GM21529 (cell line): ENCODE data around the gene FAM20C.

Experiments
- ATAC-seq: cut with Tn5 transposase; IDR thresholded peaks from one replicate; pipeline ENCODE4 v1.9.1; 2021; ENCODE audit not compliant: unreplicated experiment

The FAM20C gene

DNA sequence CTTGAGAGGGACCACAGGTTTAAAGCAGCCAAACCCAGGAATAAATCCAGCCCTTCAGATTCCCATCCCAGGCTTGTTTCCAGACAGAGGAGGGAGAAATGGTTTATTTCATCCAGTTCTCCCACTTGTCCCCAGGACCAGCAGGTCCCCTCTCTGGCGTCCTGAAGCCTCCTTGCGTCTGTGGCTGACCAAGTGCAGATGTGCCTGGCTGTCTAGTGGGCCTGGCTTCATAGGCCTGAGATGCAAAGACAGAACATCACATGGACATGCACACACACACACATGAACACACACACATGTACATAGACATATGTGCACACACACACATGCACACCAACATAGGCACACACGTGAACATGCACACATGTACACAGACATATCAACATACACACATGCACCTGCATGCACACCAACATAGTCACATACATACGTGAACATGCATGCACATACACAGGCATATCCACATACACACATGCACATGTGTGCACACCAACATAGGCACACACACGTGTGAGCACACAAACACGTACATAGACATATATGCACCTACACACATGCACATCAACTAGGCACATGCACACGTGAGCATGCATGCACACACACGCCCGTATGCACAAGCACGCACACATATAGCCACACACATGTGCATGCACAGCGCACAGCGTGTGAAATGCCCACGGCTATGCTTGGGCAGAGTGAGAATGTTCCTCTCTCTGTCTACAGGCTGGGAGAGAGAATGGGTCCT is 108.3 kb downstream of the FAM20C start:
- no peak for ATAC-seq

DNA sequence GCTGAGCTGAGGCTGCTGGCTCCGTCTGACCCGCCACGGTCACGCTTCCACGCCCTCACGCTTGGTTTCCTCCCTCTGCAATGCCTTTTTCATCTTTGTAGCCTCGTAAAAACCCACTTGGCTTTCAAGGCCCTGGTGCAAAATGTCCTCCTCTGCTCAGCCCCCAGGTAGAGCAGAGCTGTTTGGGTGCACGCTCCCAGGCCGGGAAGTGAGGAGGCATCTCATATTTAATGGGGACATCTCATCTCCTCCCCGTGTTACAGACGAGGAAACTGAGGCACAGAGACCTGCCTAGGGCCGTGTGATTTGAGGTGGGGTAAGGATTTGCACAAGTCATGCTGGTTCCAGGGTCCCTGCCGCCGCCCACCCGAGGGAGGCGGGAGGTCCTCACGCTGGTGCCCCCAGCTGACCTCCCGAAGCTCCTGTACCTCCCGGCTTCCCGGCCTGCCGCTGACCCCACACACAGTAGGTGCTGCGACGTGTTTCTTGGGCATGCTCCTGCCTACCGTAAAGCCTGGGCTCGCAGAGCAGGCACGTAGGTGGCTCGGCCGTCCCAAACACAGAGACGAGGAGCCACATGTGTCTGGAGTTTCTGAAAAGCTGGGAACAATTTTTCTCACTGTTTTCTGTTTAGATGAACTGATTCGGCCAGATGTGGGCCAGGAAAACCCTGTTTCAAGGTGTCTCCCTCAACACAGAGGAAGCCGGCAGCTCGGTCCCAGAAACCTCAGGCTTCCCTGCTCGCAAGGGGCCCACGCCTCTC is 109.1 kb downstream of the FAM20C start:
- no peak for ATAC-seq

DNA sequence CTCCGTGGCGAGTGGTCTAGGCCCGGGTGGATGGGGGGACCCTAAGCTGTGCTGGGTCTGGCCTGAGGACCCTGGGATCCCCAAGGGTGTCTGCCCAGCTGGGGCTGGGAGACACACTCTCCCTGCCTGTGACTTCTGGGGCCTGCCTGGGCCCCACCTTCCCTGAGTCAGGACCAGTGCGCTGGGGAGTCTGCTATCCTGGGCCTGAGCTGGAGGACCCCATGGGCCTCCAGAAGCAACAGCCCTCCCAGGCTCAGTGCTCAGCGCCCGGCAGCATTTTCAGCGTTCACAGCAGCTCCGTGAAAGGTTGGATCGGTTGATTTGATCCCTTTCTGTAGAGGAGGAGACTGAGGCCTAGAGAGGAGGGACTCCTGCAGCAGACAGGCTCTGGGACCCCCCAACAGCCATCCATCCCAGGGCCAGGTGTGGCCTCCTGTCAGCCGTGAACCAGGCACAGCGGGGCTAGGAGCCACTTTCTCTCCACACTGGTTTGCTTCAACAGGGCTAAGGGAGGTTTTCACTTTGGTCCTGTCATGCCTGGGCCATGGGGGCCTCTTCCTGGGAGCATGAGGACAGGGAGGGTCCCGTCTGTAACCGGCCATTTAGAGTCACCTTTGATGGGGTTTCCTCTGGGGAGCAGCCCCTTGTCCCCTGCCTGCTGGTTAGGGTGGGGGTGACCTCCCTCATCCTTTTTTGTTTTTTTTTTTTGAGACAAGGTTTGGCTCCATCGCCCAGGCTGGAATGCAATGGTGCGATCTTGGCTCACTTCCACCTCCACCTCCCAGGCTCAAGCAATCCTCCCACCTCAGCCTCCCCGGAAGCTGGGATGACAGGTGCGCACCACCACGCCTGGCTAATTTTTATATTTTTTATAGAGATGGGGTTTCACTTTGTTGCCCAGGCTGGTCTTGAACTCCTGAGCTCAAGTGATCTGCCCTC is 110.0 kb downstream of the FAM20C start:
- ATAC-seq: no peak

DNA sequence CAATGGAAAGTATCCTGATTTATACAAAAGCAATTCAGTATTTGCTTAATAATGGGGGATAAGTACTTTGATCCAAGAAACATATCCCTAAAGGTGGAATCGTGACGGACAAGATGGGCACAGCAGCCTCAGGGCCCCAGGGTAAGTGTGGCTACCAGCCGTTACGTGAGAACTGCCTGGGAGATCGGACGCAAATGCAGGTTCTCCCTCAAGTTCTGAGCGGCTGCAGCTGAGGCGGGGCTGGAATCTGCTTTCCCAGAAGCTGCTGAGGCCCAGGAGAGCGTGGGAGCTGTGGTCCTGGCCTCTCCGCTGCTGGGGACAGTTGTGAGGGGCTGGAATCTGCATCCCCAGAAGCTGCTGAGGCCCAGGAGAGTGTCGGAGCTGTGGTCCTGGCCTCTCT is 111.1 kb downstream of the FAM20C start:
- no peak for ATAC-seq

DNA sequence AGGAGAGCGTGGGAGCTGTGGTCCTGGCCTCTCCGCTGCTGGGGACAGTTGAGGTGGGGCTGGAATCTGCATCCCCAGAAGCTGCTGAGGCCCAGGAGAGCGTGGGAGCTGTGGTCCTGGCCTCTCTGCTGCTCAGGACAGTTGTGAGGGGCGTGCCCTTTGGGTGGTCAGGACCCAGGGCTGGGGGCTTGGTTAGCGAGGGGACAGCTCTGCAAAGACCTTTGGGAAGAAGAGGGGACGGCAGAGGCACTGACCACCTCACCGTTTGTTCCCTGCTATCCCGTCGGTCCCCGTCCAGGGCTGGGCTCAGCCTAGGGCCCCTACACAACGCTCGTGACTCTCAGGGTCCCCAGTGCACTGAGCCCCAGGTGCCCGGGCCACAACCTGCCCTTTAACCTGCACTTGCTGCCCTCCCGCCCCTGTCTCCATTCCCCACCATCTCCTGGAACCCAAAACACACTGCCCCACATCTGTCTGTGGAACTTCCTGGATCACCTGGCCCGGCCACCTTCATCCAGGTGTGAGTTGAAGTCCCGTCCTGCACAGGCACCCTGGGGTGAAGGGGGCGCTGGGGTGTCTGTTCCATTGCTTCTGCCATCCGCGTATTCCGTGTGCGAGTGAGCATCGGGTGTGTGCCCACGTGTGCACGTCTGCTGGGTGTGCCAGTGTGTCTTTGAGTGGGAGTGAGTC is 111.7 kb downstream of the FAM20C start:
- ATAC-seq: no peak

DNA sequence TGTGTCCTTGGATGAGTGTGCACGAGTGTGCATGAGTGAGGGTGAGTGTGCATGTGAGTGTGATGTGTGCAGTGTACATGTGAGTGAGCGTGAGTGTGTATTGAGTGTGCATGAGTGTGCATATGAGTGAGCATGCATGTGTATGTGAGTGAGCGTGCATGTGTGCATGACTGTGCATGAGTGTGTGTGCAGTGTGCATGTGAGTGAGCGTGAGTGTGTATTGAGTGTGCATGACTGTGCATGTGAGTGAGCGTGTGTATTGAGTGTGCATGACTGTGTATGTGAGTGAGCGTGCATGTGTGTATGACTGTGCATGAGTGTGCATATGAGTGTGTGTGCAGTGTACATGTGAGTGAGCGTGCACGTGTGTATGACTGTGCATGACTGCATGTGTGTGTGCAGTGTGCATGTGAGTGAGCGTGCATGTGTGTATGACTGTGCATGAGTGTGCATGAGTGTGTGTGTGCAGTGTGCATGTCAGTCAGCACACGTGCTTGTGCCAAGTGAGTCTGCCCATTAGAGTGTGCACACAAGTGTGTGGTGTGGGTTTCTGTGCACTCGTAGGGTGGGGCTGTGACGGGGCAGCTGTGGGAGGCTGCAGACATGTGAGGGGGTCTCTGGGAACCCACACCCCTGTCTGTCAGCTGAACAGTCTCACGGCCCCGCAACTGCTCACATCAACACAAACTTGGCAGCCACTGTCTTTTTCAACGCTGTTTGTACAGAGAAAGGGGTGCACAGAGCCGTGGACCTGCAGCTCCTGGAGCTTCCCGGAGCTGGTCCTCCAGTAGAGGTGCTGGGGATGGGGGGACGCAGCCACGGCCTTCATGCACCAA is 112.4 kb downstream of the FAM20C start:
- no peak for ATAC-seq

DNA sequence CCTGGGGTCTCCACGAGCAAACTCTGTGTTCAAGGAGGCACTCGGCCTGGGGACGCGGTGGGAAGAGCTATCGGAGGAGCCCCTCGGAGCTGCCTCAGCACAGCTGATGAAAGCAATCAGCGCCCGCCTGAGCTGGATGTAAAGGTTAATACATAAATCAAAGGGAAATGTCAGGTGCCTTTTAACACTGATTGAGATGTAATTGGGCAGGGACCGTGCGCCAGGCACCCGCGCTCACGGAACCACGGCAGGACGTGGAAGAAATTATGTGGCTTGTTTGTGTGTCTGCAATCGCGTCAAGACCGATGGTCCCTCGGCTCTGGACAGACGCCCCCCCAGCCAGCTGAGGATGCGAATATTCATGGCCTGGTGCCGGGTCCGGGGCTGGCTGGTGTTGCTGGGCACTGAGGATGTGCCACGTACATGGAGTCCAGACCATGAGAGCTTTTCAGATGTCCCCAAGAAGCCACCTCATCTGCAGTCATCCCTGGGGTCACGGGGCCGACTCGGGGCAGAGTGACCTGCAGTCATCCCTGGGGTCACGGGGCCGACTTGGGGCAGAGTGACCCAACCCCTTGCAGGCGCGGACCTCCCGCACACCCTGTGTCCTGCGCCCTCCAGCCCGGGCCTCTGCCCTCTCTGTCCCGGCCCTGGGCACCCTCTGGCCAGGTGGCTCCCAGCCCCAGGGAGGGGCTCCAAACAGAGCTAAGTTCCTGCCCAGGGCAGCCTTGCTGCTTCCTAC is 113.2 kb downstream of the FAM20C start:
- no peak for ATAC-seq

DNA sequence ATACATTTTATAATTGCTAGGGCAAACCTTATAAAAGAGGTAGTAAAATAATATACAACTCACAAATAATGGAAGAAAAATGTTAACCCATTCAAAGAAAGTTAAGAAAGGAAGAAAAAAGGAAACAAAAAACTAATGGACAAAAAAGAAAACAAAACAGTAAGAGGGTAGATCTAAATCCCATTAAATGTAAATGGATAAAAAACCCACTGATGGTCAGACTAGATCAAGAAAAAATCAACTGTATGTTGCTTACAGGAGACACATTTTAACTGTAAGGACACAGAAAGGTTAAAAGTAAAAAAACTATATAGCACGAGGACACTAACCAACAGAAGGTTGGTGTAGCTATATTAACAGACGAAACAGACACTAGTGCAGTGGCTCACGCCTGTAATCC is 115.6 kb downstream of the FAM20C start:
- ATAC-seq: no peak

DNA sequence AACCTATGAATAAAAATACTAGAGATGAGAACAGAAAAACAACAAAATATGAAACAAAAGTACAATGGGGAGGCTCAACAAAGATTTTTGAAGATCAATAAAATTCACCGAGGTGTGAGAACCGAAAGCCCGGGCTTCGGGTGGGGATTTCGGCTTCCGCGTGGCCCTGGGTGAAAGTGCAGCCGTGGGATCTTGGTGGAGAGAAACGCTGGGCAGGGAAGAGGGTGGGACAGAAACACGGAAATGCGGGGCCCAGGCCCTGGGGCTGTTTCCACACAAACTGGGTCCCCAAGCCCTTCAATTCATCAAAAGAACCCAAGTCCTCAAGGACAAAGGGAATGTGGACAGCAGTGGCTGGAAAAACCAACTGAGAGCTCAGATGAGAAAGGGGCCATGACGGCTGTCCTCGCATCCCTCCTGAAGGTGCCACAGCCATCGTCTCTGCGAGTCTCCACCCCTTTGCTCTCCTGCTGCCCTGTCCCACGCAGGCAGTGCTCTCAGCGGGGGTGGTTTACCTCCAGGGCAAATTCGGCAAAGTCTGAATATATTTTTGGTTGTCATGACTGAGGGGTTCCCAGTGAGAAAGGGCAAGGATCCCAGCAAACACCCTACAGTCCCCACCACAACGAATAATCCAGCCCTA is 117.3 kb downstream of the FAM20C start:
- ATAC-seq: no peak
